EH (cell line): ENCODE measurements around the gene MUS81.
"Not testable (repeated sequence)": the region's sequence is repeated elsewhere in the genome, so short reads cannot be mapped to it uniquely, and the experiment has no call there.

Experiments used
- DNase-seq: peaks from one replicate; pipeline ENCODE4 v3.0.0-alpha.2; 2015; ENCODE audit warnings: low read depth

The MUS81 gene

DNA sequence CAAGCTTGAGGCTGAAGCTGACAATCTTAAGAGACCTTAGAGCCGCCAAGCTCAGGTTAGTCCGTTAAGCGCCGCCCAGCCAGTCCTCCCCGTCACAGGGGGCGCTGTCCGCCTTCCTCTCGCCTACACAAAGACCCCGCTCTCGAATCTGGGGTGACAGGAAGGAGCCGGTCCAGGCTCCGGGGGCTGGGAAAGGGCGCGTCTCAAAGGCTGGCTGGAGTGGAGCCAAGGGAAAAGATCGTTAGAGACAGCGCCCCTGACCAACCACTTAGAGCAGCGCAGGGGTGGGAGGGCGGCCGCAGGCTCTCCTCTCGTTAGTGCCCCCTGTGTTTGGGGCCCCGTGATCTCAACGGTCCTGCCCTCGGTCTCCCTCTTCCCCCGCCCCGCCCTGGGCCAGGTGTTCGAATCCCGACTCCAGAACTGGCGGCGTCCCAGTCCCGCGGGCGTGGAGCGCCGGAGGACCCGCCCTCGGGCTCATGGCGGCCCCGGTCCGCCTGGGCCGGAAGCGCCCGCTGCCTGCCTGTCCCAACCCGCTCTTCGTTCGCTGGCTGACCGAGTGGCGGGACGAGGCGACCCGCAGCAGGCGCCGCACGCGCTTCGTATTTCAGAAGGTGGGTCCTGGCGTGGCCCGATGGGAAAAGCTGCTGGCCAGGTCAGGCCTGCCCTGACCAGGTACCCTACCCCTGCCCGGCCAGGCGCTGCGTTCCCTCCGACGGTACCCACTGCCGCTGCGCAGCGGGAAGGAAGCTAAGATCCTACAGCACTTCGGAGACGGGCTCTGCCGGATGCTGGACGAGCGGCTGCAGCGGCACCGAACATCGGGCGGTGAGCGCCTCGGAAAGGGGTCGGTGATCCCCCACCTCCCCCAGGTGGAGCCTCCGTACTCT, at the start of gene MUS81:
Gene MUS81, plus strand, starts transcription at position 156 of the 887 bp plus-strand sequence. Its CDS starts 321 bp downstream, at position 477.
- DNase-seq, result peak; percentile 98

DNA sequence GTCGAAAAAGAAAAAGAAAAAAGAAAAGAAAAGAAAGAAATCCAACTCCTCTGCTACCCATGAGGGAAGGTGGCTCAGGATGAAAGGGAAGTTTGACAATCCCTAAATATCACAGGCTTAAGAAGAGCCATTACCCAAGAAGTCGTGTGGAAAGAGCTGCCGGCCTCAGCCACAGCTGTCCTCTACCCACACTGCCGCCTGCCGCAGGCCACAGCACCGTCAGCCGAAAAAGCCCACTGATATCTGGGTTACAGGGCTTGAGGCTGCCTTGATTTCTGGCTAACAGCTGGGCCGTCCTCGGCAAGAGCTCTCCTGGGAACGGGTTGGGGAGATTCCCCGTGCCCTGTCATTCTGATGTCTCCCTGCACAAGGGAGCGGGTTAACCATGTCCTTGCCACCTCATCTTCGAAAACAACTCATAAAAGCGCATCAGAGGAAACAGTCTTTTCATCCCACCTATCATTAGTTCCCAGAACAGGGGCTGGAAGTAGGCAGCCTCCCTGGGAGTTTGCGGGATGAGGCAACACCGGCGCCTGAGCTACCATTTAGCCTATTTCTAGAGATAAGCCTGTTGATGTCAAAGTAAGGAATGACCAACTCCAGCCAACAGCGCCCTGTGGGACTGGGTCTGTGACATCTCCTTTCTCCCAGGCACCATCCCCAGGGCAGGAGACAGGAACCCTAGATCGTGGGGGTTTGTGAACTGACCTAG, 48.3 kb upstream of the MUS81 start:
- DNase-seq, result no peak

- peak; percentile 20 for DNase-seq
Measured at GRCh38 chr11:65814131-65814985, 45.9 kb upstream of the MUS81 start.

DNA sequence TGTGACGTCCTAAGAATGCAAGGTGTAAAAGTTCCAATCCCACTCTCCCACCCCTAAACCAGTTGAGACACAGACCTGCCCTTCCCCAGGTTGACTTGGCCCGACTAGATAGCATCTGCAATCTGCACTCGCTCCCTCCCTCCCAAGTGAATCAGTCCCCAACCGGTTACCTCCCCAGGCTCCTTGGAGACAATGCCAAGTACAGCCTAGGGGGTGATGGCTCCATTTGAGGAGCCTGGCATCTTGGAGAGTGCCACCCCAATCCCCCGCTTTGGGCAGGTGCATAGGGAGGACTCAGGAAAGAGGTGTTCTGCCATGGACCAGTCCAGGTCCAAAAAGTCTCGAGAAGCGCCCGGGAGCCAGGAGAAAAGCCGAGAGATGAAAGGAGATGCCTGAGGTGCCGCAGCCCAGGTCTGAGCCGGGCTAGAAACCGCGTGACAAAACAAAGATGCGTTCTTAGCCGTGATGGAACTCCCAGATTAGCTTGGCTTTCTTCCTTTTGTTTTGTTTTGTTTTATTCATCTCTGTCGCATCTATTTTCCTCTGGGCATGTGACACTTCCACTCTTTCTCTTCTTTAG, 45.2 kb upstream of the MUS81 start:
- DNase-seq, result no peak

- no peak for DNase-seq
Measured at GRCh38 chr11:65816696-65817095, 43.5 kb upstream of the MUS81 start.

GRCh38 chr11:65817312-65817834, 42.9 kb upstream of the MUS81 start:
- DNase-seq, result peak; percentile 41

DNA sequence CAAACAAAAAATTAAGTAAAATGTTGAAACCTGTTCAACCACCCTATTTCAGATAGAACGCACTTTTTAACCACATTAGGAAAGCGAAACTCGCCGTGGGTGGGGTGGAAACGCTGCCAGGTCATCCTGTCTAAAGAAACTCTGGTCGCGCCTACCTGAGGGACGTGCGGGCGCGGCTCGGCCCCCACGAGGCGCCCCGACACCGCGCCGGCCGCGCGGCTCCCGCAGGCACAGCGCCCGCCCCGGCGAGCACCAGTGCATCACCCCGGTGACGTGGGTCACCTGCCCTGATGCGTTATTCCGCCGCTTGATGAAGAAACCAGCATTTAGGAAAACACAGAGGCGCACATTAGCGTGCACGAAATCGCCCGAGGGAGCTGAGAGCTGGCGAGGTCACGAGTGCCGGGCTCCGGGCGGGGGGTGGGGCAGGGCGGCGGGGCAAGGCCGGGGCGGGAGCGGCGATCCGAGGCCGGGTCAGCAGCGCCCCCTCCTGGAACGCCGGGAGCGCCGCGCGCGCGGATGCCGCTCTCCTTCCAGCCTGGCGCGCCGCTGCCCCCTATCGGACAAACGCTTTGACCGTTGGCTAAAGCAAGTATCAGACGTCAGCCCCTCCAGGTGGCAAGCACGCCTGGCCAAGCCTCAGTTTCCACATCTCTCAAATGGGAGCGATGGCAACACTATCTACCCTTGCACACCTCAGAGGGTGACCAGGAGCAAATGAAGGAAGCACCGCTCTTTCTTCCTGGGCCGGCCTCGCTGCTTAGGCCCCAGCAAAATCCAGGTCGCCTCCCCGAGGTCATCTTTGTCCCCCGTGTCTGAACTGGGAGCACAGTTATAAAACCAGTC, 42.2 kb upstream of the MUS81 start:
- peak; percentile 82 for DNase-seq

GRCh38 chr11:65821107-65821506, 39.1 kb upstream of the MUS81 start:
- DNase-seq, result no peak

DNA sequence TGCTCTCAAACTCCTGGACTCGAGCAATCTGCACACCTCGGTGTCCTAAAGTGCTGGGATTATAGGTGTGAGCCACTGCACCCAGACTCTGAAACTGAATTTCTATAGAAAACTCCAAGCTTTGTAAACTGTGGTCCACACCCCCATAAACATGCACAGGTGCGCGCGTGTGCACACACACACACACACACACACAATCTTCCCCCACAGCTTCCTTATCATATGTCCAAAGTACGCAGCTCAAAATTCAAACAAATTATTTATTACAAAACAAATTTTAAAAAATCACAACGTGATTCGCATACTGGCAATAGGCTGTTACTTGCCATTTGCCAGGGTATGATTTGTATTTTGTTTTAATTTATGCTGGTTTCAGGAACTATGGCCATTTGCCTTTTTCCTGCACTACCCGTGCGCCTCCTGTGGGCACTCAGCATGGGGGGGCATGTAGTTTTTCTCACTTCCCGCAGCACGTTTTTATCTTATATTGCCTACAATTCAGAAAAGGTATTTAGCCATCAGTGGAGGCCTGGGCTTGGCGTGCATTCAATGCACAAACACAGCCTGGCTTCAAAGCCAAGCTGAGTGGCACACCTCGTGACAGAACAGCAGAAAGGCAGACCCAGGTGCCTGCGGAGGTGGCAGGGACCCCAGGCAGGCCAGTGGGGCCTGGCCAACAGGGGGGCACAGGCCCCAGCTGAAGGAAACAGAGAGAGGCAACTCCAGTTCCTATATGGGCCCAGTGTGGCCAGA, 37.3 kb upstream of the MUS81 start:
- no peak for DNase-seq

GRCh38 chr11:65826984-65827735, 33.1 kb upstream of the MUS81 start:
- no peak for DNase-seq

- no peak for DNase-seq
Measured at GRCh38 chr11:65829459-65829858, 30.8 kb upstream of the MUS81 start.

DNA sequence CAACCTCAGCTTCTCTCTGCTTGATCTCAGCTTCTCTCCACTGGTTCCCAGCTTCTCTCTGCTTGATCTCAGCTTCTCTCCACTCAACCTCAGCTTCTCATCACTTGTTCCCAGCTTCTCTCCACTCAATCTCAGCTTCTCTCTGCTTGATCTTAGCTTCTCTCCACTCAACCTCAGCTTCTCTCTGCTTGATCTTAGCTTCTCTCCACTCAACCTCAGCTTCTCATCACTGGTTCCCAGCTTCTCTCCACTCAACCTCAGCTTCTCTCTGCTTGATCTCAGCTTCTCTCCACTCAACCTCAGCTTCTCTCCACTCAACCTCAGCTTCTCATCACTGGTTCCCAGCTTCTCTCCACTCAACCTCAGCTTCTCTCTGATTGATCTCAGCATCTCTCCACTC, 28.0 kb upstream of the MUS81 start:
- not testable (repeated sequence) for DNase-seq

- peak; percentile 89 for DNase-seq
Measured at GRCh38 chr11:65833297-65834030, 26.8 kb upstream of the MUS81 start, which contains the start of gene SNX32. SNX32 (plus strand) TSS chr11:65833963; CDS start chr11:65834066, 103 bp downstream.

DNA sequence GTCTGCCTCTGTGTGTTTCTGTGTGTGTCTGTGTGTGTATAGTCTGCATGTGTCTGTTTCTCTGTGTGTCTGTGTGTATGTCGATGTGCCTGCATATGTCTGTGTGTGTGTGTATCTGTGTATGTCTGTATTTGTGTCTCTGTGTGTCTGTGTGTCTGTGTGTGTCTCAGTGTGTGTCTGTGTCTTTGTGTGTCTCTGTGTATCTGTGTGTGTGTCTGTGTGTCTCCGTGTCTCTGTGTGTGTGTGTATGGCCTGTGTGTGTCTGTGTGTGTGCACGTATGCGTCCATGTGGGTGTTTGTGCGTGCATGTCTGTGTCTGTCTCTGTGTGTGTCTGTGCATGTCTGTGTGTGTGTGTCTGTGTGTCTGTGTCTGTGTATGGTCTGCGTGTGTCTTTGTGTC, 26.0 kb upstream of the MUS81 start:
- no peak for DNase-seq

- DNase-seq, result no peak
Measured at GRCh38 chr11:65842144-65842543, 18.1 kb upstream of the MUS81 start.

DNA sequence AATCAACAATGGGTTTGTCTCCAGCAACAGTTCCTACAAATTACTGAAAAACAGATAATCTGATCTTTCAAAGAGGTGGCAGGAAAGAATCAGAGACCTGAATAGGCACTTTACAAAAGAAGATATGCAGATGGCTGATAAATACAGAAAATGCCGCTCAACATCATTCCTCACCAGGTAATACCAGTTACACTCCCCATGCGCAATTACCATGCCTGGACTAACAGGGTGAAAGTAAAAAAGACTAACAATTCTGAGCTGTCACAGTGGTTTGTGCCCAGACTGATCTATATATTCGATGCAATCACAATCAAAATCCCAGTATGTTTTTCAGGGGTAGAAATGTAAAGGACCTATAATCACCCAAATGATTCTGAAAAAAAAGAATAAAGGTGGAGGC, 16.4 kb upstream of the MUS81 start:
- no peak for DNase-seq

DNA sequence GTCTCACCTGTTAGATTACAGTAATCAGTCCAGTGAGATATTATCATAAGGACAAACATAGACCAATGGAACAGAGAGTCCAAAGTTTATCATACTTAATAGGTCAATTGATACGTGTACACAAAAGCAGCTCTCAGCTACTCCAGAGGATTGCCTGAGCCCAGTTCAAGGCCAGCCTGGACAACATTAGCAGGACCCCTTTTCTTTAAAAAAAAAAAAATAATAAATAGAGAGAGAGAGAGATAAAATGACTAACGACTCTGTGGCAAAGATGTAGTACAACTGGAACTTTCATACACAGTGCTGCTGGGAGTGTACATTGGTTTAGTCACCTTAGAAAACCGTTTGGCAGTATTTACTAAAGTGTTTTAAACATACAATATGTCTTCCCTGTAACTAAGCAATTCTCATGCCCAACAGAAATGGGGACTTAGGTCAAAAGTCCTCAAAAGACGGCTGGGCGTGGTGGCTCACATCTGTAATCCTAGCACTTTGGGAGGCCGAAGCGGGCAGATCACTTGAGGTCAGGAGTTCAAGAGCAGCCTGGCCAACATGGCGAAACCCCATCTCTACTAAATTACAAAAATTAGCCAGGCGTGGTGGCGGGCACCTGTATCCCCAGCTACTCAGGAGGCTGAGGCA, 15.9 kb upstream of the MUS81 start:
- no peak for DNase-seq

- no peak for DNase-seq
Measured at GRCh38 chr11:65847746-65848145, 12.5 kb upstream of the MUS81 start.
